DND-41 (cell line): ENCODE data around the gene NPIPA2.
"Not testable (repeated sequence)": the region's sequence is repeated elsewhere in the genome, so short reads cannot be mapped to it uniquely, and the experiment has no call there.

ENCODE experiments used
- ATAC-seq: fragments of 200-7000 bp; cut with Tn5 transposase; 3 replicates; pipeline ENCODE4 v1.9.1; 2021; ENCODE audit warnings: low read depth; ENCODE audit not compliant: insufficient read depth
- DNase-seq: peaks from one replicate; pipeline ENCODE4 v3.0.0-alpha.2; 2020
- H2AFZ ChIP-seq: 2 replicates; pipeline ENCODE4 v1.6.0; 2012; ENCODE audit warnings: low read depth, low read length
- H3K27ac ChIP-seq: 2 replicates; pipeline ENCODE4 v1.5.1; 2012; ENCODE audit warnings: low read length, inconsistent platforms
- H3K27me3 ChIP-seq: fragments of 200-600 bp; sonication (generic); 2 replicates; pipeline ENCODE4 v1.6.0; 2012; ENCODE audit warnings: low read length, mild to moderate bottlenecking, inconsistent platforms; ENCODE audit not compliant: insufficient read depth, poor library complexity
- H3K36me3 ChIP-seq: 2 replicates; pipeline ENCODE4 v1.5.1; 2012; ENCODE audit warnings: low read length, inconsistent platforms; ENCODE audit not compliant: insufficient read depth
- H3K4me1 ChIP-seq: 2 replicates; pipeline ENCODE4 v1.5.1; 2012; ENCODE audit warnings: mild to moderate bottlenecking, low read length; ENCODE audit not compliant: insufficient read depth
- H3K4me2 ChIP-seq: 2 replicates; pipeline ENCODE4 v1.6.0; 2012; ENCODE audit warnings: mild to moderate bottlenecking, moderate library complexity, low read length, inconsistent platforms; ENCODE audit not compliant: insufficient read depth
- H3K4me3 ChIP-seq, 2 experiments: fragments of 200-600 bp in 1 of 2; shearing (Covaris generic) in 1 of 2; 2 replicates each; pipeline ENCODE4 v1.5.1; 2012 to 2016; ENCODE audit warnings: inconsistent platforms in 2 of 2, low read length in 2 of 2, mild to moderate bottlenecking in 2 of 2, low read depth in 1 of 2, moderate library complexity in 1 of 2
- H3K79me2 ChIP-seq: 2 replicates; pipeline ENCODE4 v1.6.0; 2012; ENCODE audit warnings: low read length, inconsistent platforms; ENCODE audit not compliant: insufficient read depth
- H3K9ac ChIP-seq: 2 replicates; pipeline ENCODE4 v1.6.0; 2012; ENCODE audit warnings: low read depth, mild to moderate bottlenecking, inconsistent platforms, low read length, moderate library complexity
- H3K9me3 ChIP-seq: 2 replicates; pipeline ENCODE4 v1.5.1; 2012; ENCODE audit warnings: low read length, moderate library complexity, mild to moderate bottlenecking, inconsistent platforms; ENCODE audit not compliant: insufficient read depth, severe bottlenecking
- H4K20me1 ChIP-seq: 2 replicates; pipeline ENCODE4 v1.6.0; 2012; ENCODE audit warnings: low read length; ENCODE audit not compliant: insufficient read depth

NPIPA2 gene

DNA sequence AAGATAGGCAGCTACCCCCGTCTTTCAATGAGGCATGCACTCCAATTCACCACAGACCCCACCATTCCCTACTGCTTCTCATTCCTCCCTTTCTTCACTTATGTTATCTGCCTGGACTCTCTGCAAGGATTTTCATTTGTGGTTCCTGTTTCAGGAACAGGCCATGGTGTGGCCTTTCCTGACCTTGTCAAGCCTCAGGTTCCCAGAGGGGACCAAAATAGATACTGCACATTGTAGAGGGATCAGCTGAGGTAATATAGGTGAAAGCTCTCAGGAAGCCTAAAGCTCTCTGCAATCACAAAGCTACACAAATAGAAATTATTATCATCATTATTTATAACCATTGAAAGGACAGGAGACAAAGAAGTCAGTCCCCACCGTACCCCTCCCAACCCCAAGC lies 50.6 kb downstream of the NPIPA2 start:
- not testable (repeated sequence) for H3K9me3 ChIP-seq, H3K27me3 ChIP-seq, H3K4me3 ChIP-seq, DNase-seq, H3K36me3 ChIP-seq, H3K79me2 ChIP-seq, H4K20me1 ChIP-seq, ATAC-seq, H3K9ac ChIP-seq, H3K27ac ChIP-seq, H3K4me1 ChIP-seq, H3K4me2 ChIP-seq, H2AFZ ChIP-seq

- not testable (repeated sequence) for H3K4me1 ChIP-seq, H4K20me1 ChIP-seq, H3K4me3 ChIP-seq, ATAC-seq, H3K27ac ChIP-seq, H3K9ac ChIP-seq, H3K79me2 ChIP-seq, H3K4me2 ChIP-seq, H2AFZ ChIP-seq, DNase-seq, H3K9me3 ChIP-seq, H3K27me3 ChIP-seq, H3K36me3 ChIP-seq
These were observed 55.2 kb downstream of the NPIPA2 start for GRCh38 chr16:14797558-14797957.

DNA sequence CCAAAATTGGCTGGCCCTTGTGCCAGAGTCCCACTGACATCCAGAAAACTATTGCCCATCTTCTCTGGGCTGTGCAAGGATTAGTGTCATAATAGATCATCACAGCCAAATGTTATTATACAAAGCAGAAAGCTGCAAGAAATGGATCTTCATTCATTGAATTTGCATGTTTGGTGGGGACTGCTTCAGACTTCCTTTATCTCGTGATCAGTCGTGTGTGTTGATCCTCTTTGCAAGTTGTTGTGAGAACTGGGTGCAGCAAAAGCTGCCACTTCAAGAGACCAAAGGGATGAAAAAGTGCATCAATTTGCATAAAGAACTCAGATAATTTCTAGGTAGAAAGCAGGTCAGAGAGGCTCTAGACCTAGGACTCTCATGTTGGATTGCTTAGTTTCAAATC lies 61.2 kb downstream of the NPIPA2 start:
- H3K4me1 ChIP-seq, H3K9me3 ChIP-seq, H3K27ac ChIP-seq, H4K20me1 ChIP-seq, H3K27me3 ChIP-seq, H3K4me3 ChIP-seq, H3K79me2 ChIP-seq, DNase-seq, ATAC-seq, H3K4me2 ChIP-seq, H2AFZ ChIP-seq, H3K36me3 ChIP-seq, H3K9ac ChIP-seq: not testable (repeated sequence)

GRCh38 chr16:14807184-14807678 lies 64.9 kb downstream of the NPIPA2 start:
- ATAC-seq = not testable (repeated sequence)

GRCh38 chr16:14813890-14814289 lies 71.6 kb downstream of the NPIPA2 start:
- H3K9me3 ChIP-seq, DNase-seq, H3K9ac ChIP-seq, H3K79me2 ChIP-seq, H3K27ac ChIP-seq, H3K27me3 ChIP-seq, H3K36me3 ChIP-seq, H4K20me1 ChIP-seq, H3K4me1 ChIP-seq, H3K4me2 ChIP-seq, ATAC-seq, H3K4me3 ChIP-seq, H2AFZ ChIP-seq: not testable (repeated sequence)

More at GRCh38 chr16:14807184-14807678, 64.9 kb downstream of the NPIPA2 start:
- not testable (repeated sequence) for H3K4me2 ChIP-seq, H3K9ac ChIP-seq, H2AFZ ChIP-seq, H3K9me3 ChIP-seq, H4K20me1 ChIP-seq, H3K4me3 ChIP-seq, H3K36me3 ChIP-seq, DNase-seq, H3K27me3 ChIP-seq, H3K79me2 ChIP-seq, H3K27ac ChIP-seq, H3K4me1 ChIP-seq
